ENCODE measurements around the gene LTF. TPM values are rescaled to one million over a fixed set of nuclear protein-coding genes. Genes with fewer than 3 reads are reported as not detected.

LTF gene
- total and polyA plus RNA-seq, 10 of the 15 experiments (the other 5 are each of a cell fraction or from before 2014, with no cell fraction given): 0.03 to 0.31 TPM; not detected in 8

GRCh38 chr3:46490338-46491084 lies 25.8 kb upstream of the LTF start:
- no peak for FAIRE-seq
- H3K36me3 ChIP-seq (ENCODE audit: control insufficient read depth in 2 of 2, insufficient read depth in 2 of 2, low read length in 1 of 2): no peaks in the 10 kb centered on the region
- no peaks in the 10 kb centered on the region for H4K20me1 ChIP-seq (ENCODE audit: control insufficient read depth, insufficient read depth)
- ChIA-PET SMC1A (ENCODE audit: uncharacterized antibody, unreplicated experiment) (interaction anchor here (1.1 to 4.2 kb wide), 5 partner anchors 19 to 140 kb away, joined by 3 to 68 read pairs (median 12); no protein-coding TSS in a partner anchor), POLR2A (no interaction called here), CTCF (interaction anchor here (0.8 to 11.0 kb wide), 9 partner anchors 10 to 139 kb away, joined by 3 to 207 read pairs (median 25); partner anchors contain the start of gene RTP3), RAD21 (ENCODE audit: unreplicated experiment) (interaction anchor here (2.7 to 3.4 kb wide), 2 partner anchors 67 to 138 kb away, joined by 35 to 66 read pairs; no protein-coding TSS in a partner anchor)
- no peak overlapping the region for H3K27ac ChIP-seq (ENCODE audit: control insufficient read depth, insufficient read depth)
- no peak overlapping the region for H2AFZ ChIP-seq (ENCODE audit: control insufficient read depth, low read depth, low read length)
- no peak overlapping the region for H3K9ac ChIP-seq (ENCODE audit: control insufficient read depth, insufficient read depth, low read length)
- intact Hi-C loops (cut with micrococcal nuclease; ENCODE audit: unreplicated experiment) (no loop called here), in situ Hi-C loops (cut with MboI) (no loop called here)
- ATAC-seq: no peak
- TF ChIP-seq YBX1 (IDR thresholded peaks at IDR 0.05): no peak
- no peak for TF ChIP-seq SRF (IDR thresholded peaks at IDR 0.05; ENCODE audit: low read depth in 2 of 2, low read length in 2 of 2)
- no peak for TF ChIP-seq CTCF (IDR thresholded peaks at IDR 0.05 in 2 of 3, conservative IDR thresholded peaks at IDR 0.05 in 1 of 3; ENCODE audit: control insufficient read depth in 2 of 3, extremely low read depth in 1 of 3, insufficient read depth in 1 of 3, low read depth in 3 of 3, low read length in 3 of 3)
- no peak for TF ChIP-seq SREBF2 (IDR thresholded peaks at IDR 0.05; ENCODE audit: low read length)
- TF ChIP-seq CHD4 (IDR thresholded peaks at IDR 0.05): no peak
- no peak for TF ChIP-seq HDAC2 (IDR thresholded peaks at IDR 0.05)
- no peak for TF ChIP-seq WRNIP1 (IDR thresholded peaks at IDR 0.05; ENCODE audit: borderline replicate concordance, low read depth, low read length)
- no peak for TF ChIP-seq PAX8 (IDR thresholded peaks at IDR 0.05)
- TF ChIP-seq SIN3A (IDR thresholded peaks at IDR 0.05; ENCODE audit: low read depth, low read length): no peak
- TF ChIP-seq ZNF217 (IDR thresholded peaks at IDR 0.05): no peak
- no peak for TF ChIP-seq TARDBP (IDR thresholded peaks at IDR 0.05; ENCODE audit: borderline replicate concordance)
- no peak for TF ChIP-seq RAD51 (IDR thresholded peaks at IDR 0.05)
- no peak for TF ChIP-seq EP300 (IDR thresholded peaks at IDR 0.05; ENCODE audit: borderline replicate concordance in 1 of 2, control insufficient read depth in 1 of 2, low read depth in 2 of 2, low read length in 2 of 2)
- TF ChIP-seq BCL11A (IDR thresholded peaks at IDR 0.05; ENCODE audit: low read depth, low read length): no peak
- no peak for TF ChIP-seq GABPA (IDR thresholded peaks at IDR 0.05; ENCODE audit: low read depth)
- TF ChIP-seq USF2 (IDR thresholded peaks at IDR 0.05; ENCODE audit: borderline replicate concordance, low read depth, low read length): no peak
- no peak for TF ChIP-seq STAT1 (conservative IDR thresholded peaks at IDR 0.05)
- H3K4me1 ChIP-seq (ENCODE audit: control insufficient read depth, insufficient read depth, low read length): peaks cover 5% of the 10 kb centered on the region
- no peak overlapping the region for H3K4me3 ChIP-seq
- no peak for DNase-seq (ENCODE audit: low read depth, low spot score)
- BruUV-seq (replicated peaks): no TSS peak
- no peaks in the 10 kb centered on the region for H3K9me3 ChIP-seq (replicated peaks; ENCODE audit: control insufficient read depth, insufficient read depth, low read length)
- no peak overlapping the region for H3K4me2 ChIP-seq (ENCODE audit: control insufficient read depth, insufficient read depth)
- no peaks in the 10 kb centered on the region for H3K79me2 ChIP-seq (ENCODE audit: control insufficient read depth, insufficient read depth, low read length)
- WGBS (ENCODE audit: insufficient coverage, insufficient replicate concordance, low lambda C conversion rate, missing lambda C conversion rate): 59% methylated on average over 5 of the region's 6 CpGs
- H3K27me3 ChIP-seq (replicated peaks in 1 of 2; ENCODE audit: control insufficient read depth in 2 of 2, insufficient read depth in 2 of 2, low read length in 1 of 2): no peaks in the 10 kb centered on the region

Measured in GM12878 (cell line).